ENCODE measurements around the gene ADGRF1. TPM values are rescaled to one million over a fixed set of nuclear protein-coding genes. Genes with fewer than 3 reads are reported as not detected.

ADGRF1 gene
- total and polyA plus RNA-seq, 10 donors, result 0.13 to 1.6 (median 0.32) TPM; not detected in 5

GRCh38 chr6:46949632-46950280 is 92.4 kb downstream of the ADGRF1 start:
- intact Hi-C loops (cut with DNase I; ENCODE audit: low total_unique reads), result no loop called here
- DNase-seq, result no peak
- Histone ChIP-seq H3K36me3 (no peaks in the 10 kb centered on the region), H3K27me3 (replicated peaks in 1 of 7) (no peaks in the 10 kb centered on the region), H3K9me3 (no peaks in the 10 kb centered on the region), H3K27ac (peak overlapping the region in 5 of 8 donors; percentile 16 to 71 (median 45)), H3K4me1 (peaks cover 0 to 33% (median 0%) of the 10 kb centered on the region in 6 donors), H3K4me3 (no peak overlapping the region)
- no peak for TF ChIP-seq POLR2AphosphoS5 (IDR thresholded peaks at IDR 0.05)
- TF ChIP-seq CTCF (IDR thresholded peaks at IDR 0.05 in 8 of 11, conservative IDR thresholded peaks at IDR 0.05 in 3 of 11), result no peak
- TF ChIP-seq POLR2A (IDR thresholded peaks at IDR 0.05), result no peak
- 70 to 85% (median 72%) methylated on average over 8 of the region's 8 CpGs for WGBS, 5 donors

- 71 to 80% (median 76%) methylated on average over 8 of the region's 8 CpGs for WGBS, 5 donors
- Histone ChIP-seq H3K36me3 (no peaks in the 10 kb centered on the region), H3K27me3 (replicated peaks in 1 of 7) (no peaks in the 10 kb centered on the region), H3K4me3 (no peak overlapping the region), H3K27ac (peak overlapping the region in 6 of 8 donors; percentile 42 to 71 (median 56)), H3K4me1 (peaks cover 0 to 33% (median 0%) of the 10 kb centered on the region in 6 donors), H3K9me3 (no peaks in the 10 kb centered on the region)
- TF ChIP-seq CTCF (IDR thresholded peaks at IDR 0.05 in 8 of 11, conservative IDR thresholded peaks at IDR 0.05 in 3 of 11) (no peak), POLR2AphosphoS5 (IDR thresholded peaks at IDR 0.05) (peak in 1 of 3 donors; percentile 73)
- intact Hi-C loops (cut with DNase I; ENCODE audit: low total_unique reads), result no loop called here
- DNase-seq, result no peak
These were observed 93.4 kb downstream of the ADGRF1 start for GRCh38 chr6:46948699-46949098.

Other genes with a start within 250 kb of the ADGRF1 start
- under 1 TPM in 4 of 7 donors, not detected in 3; 0.19 to 0.94 (median 0.41) TPM for gene MEP1A, start 248.9 kb downstream of the ADGRF1 start, total RNA-seq
- under 1 TPM; 0.09 to 0.22 (median 0.09) TPM for gene MEP1A, start 248.9 kb downstream of the ADGRF1 start, polyA plus RNA-seq
- 100 to 1,000 TPM in 5 of 7 donors, 10 to 100 TPM in 2; 40.6 to 129 (median 103) TPM for gene ADGRF5, start 120.4 kb downstream of the ADGRF1 start, total RNA-seq
- 10 to 100 TPM in 2 of 3 donors, 1 to 10 TPM in 1; 5.2 to 15.8 (median 10.5) TPM for gene ADGRF5, start 120.4 kb downstream of the ADGRF1 start, polyA plus RNA-seq